AG04450 (cell line): ENCODE data around the gene FAM107B. TPM values are rescaled to one million over a fixed set of nuclear protein-coding genes. Genes with fewer than 3 reads are reported as not detected.

ENCODE experiments used
- CTCF ChIA-PET: fragments of 300-600, 350-600 bp; formaldehyde crosslinking; extraction: SDS; loops from one replicate; lab custom pipeline; 2022; ENCODE audit warnings: antibody characterized with exemption, inconsistent platforms; lab: Charles Lee
- POLR2A ChIA-PET: fragments of 350-600 bp; formaldehyde crosslinking; extraction: SDS; loops from one replicate; lab custom pipeline; 2021; ENCODE audit warnings: antibody characterized with exemption, inconsistent platforms; lab: Yijun Ruan, JAX
- DNase-seq: peaks from one replicate; pipeline ENCODE4 v3.0.0-alpha.2; 2011; ENCODE audit warnings: low read depth, low spot score
- H3K27ac ChIP-seq: one replicate; pipeline ENCODE4 v1.5.1; 2012; ENCODE audit warnings: low read depth, low read length, control low read depth
- H3K27me3 ChIP-seq: one replicate; pipeline ENCODE4 v1.6.0; 2012; ENCODE audit warnings: low read length; ENCODE audit not compliant: control insufficient read depth, insufficient read depth
- H3K4me3 ChIP-seq: 2 replicates; pipeline ENCODE4 v1.5.1; 2011; ENCODE audit warnings: mild to moderate bottlenecking, low read depth, low read length, control low read depth
- H3K9me3 ChIP-seq: 2 replicates; pipeline ENCODE4 v1.5.1; 2012; ENCODE audit warnings: low read length; ENCODE audit not compliant: control insufficient read depth, insufficient read depth
- CTCF ChIP-seq: IDR thresholded peaks from 2 replicates; pipeline ENCODE4 v1.5.1; 2011; ENCODE audit warnings: low read depth, low read length, control low read depth, inconsistent platforms
- polyA plus RNA-seq: library from polyadenylated mRNA; depleted of rRNA; stranded (reverse); fragments of >200 nt; gene quantifications from 2 replicates; pipeline ENCODE4 v1.2.3, GENCODE V29; 2011

Gene FAM107B
- polyA plus RNA-seq, 1 experiment = 41.4 TPM

- DNase-seq = no peak
- H3K27me3 ChIP-seq = no peaks in the 10 kb centered on the region
- POLR2A ChIA-PET = no interaction called here
- TF ChIP-seq CTCF = no peak
- CTCF ChIA-PET = interaction anchor here (0.6 to 0.9 kb wide), 4 partner anchors 14 to 294 kb away, joined by 3 to 5 read pairs (median 4); no protein-coding TSS in a partner anchor
- no peaks in the 10 kb centered on the region for H3K9me3 ChIP-seq
- H3K4me3 ChIP-seq = no peak overlapping the region
- H3K27ac ChIP-seq = no peak overlapping the region
Measured at GRCh38 chr10:14529351-14529750, 245.3 kb downstream of the FAM107B start.

- CTCF ChIA-PET = interaction anchor here (0.8 to 0.9 kb wide), 2 partner anchors 15 to 30 kb away, joined by 3 to 5 read pairs; no protein-coding TSS in a partner anchor
- POLR2A ChIA-PET = no interaction called here
- H3K27me3 ChIP-seq = no peaks in the 10 kb centered on the region
- no peak overlapping the region for H3K27ac ChIP-seq
- no peak for TF ChIP-seq CTCF
- H3K9me3 ChIP-seq = no peaks in the 10 kb centered on the region
- no peak overlapping the region for H3K4me3 ChIP-seq
- DNase-seq = no peak
Measured at GRCh38 chr10:14528450-14528849, 246.2 kb downstream of the FAM107B start.

GRCh38 chr10:14527915-14528314, 246.8 kb downstream of the FAM107B start:
- no peak for TF ChIP-seq CTCF
- Histone ChIP-seq H3K9me3 (no peaks in the 10 kb centered on the region), H3K4me3 (no peak overlapping the region), H3K27ac (no peak overlapping the region), H3K27me3 (no peaks in the 10 kb centered on the region)
- CTCF ChIA-PET = no interaction called here
- no peak for DNase-seq
- POLR2A ChIA-PET = no interaction called here

GRCh38 chr10:14527134-14527844, 247.4 kb downstream of the FAM107B start:
- Histone ChIP-seq H3K9me3 (no peaks in the 10 kb centered on the region), H3K4me3 (no peak overlapping the region), H3K27me3 (no peaks in the 10 kb centered on the region), H3K27ac (no peak overlapping the region)
- DNase-seq = no peak
- POLR2A ChIA-PET = interaction anchor here (0.5 to 0.7 kb wide), 2 partner anchors 10 to 51 kb away, joined by 4 to 6 read pairs; no protein-coding TSS in a partner anchor
- no peak for TF ChIP-seq CTCF
- CTCF ChIA-PET = interaction anchor here (0.7 kb wide), 3 partner anchors 24 to 71 kb away, joined by 3 to 4 read pairs (median 4); no protein-coding TSS in a partner anchor

GRCh38 chr10:14526326-14526725, 248.4 kb downstream of the FAM107B start:
- no peaks in the 10 kb centered on the region for H3K27me3 ChIP-seq
- ChIA-PET POLR2A (interaction anchor here (0.5 to 0.7 kb wide), 2 partner anchors 9 to 39 kb away, joined by 5 to 6 read pairs; no protein-coding TSS in a partner anchor), CTCF (no interaction called here)
- DNase-seq = no peak
- no peak for TF ChIP-seq CTCF
- H3K4me3 ChIP-seq = no peak overlapping the region
- no peaks in the 10 kb centered on the region for H3K9me3 ChIP-seq
- no peak overlapping the region for H3K27ac ChIP-seq
